ENCODE measurements around the gene CIC. TPM values are rescaled to one million over a fixed set of nuclear protein-coding genes. Genes with fewer than 3 reads are reported as not detected.

The CIC gene
- total and polyA plus RNA-seq, 2 of the 13 experiments (the other 11 are each of a cell fraction or from before 2014, with no cell fraction given): 5.9 to 8.0 TPM

GRCh38 chr19:42281146-42281826, 12.2 kb downstream of the CIC start (continued):
- TF ChIP-seq ZNF580 (CRISPR knock-in tag; IDR thresholded peaks at IDR 0.05; ENCODE audit: borderline replicate concordance, low read depth) (no peak), GPBP1L1 (CRISPR knock-in tag; IDR thresholded peaks at IDR 0.05) (no peak), PREB (CRISPR knock-in tag; IDR thresholded peaks at IDR 0.05) (no peak), ZBTB20 (CRISPR knock-in tag; IDR thresholded peaks at IDR 0.05; ENCODE audit: borderline replicate concordance, low read depth) (0 out of 2 replicates have a peak, but pooled peaks have one; percentile 45), AGO2 (optimal IDR thresholded peaks at IDR 0.05; ENCODE audit: low read depth, low read length) (peak; percentile 43), CENPX (CRISPR knock-in tag; IDR thresholded peaks at IDR 0.05) (no peak), E2F1 (CRISPR knock-in tag; IDR thresholded peaks at IDR 0.05) (no peak), HNRNPL (IDR thresholded peaks at IDR 0.05; ENCODE audit: low read depth, low read length) (peak; percentile 98), ZBTB21 (CRISPR knock-in tag; IDR thresholded peaks at IDR 0.05) (no peak), NFAT5 (CRISPR knock-in tag; IDR thresholded peaks at IDR 0.05) (no peak), ZNF597 (CRISPR knock-in tag; IDR thresholded peaks at IDR 0.05) (no peak), FOXJ3 (CRISPR knock-in tag; IDR thresholded peaks at IDR 0.05; ENCODE audit: borderline replicate concordance) (no peak), ADNP (CRISPR knock-in tag; IDR thresholded peaks at IDR 0.05) (no peak), HINFP (CRISPR knock-in tag; IDR thresholded peaks at IDR 0.05; ENCODE audit: low read depth) (0 out of 2 replicates have a peak, but pooled peaks have one; percentile 5)
